ENCODE data around the gene PTH1R. TPM values are rescaled to one million over a fixed set of nuclear protein-coding genes. Genes with fewer than 3 reads are reported as not detected.

The PTH1R gene
- total RNA-seq, 1 experiment from 2014 or later, result 1.0 TPM

DNA sequence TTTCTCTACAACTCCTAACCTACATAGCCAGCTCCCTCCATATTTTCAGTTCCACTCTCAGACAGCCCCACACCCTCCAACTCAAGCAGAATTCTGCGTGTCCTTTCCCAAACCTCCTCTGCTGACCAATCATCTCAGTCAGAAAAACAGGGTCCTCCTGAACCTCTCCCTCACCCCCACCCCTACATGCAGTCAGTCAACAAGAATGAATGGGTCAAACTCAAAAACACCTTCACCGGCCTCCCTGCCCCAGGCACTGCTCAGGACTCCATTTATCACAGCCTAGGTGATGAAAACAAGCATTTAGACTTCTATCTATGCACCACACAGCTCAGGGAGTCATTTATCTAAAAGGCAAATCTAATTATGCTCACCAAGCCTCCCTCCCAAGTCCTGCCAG lies 46.7 kb upstream of the PTH1R start:
- Mint-ChIP-seq H3K4me3 (no peak overlapping the region), H3K27ac (no peak overlapping the region), H3K4me1 (peaks cover 7 to 14% of the 10 kb centered on the region in 2 experiments), H3K36me3 (ENCODE audit: insufficient read depth in 1 of 3, low read depth in 3 of 3) (no peaks in the 10 kb centered on the region; a peak in 1 of 7 replicates), H3K9me3 (no peaks in the 10 kb centered on the region; a peak in 1 of 5 replicates), H3K27me3 (ENCODE audit: low read depth) (peaks cover 8% of the 10 kb centered on the region)
- Histone ChIP-seq H3K23ac (ENCODE audit: insufficient read length, low read depth, low read length) (no peak overlapping the region), H3K27me3 (ENCODE audit: insufficient read depth, low read length) (no peaks in the 10 kb centered on the region), H3K9ac (ENCODE audit: extremely low read depth, insufficient read length, low read length) (no peak overlapping the region), H3K27ac (ENCODE audit: insufficient read length, low read depth, low read length) (no peak overlapping the region), H3K56ac (ENCODE audit: insufficient read length, low read depth, low read length) (no peak overlapping the region), H2BK5ac (ENCODE audit: insufficient read length, low read length) (no peak overlapping the region), H4K20me1 (ENCODE audit: control insufficient read depth, insufficient read depth, insufficient read length) (no peaks in the 10 kb centered on the region), H2BK120ac (ENCODE audit: low read depth, low read length, poor library complexity, severe bottlenecking) (no peak overlapping the region), H3T11ph (ENCODE audit: low read length) (no peak overlapping the region), H2BK15ac (ENCODE audit: low read depth, low read length) (no peak overlapping the region), H3K79me2 (ENCODE audit: insufficient read depth, low read length) (no peaks in the 10 kb centered on the region), H3K18ac (ENCODE audit: insufficient read length, low read depth, low read length) (no peak overlapping the region), H3K23me2 (ENCODE audit: insufficient read length, low read depth, low read length, poor library complexity, severe bottlenecking) (no peaks in the 10 kb centered on the region), H4K91ac (ENCODE audit: insufficient read length, low read depth, low read length) (no peak overlapping the region), H2AK5ac (ENCODE audit: insufficient read length, low read length) (no peak overlapping the region), H3K4me2 (ENCODE audit: insufficient read depth, insufficient read length, low read length) (no peak overlapping the region), H3K9me3 (ENCODE audit: control insufficient read depth, low read depth, low read length) (no peaks in the 10 kb centered on the region), H2BK12ac (ENCODE audit: insufficient read length, low read depth, low read length) (no peak overlapping the region), H3K4ac (ENCODE audit: low read depth, low read length) (no peak overlapping the region), H3K4me1 (ENCODE audit: insufficient read depth, low read length) (no peaks in the 10 kb centered on the region), H2BK20ac (ENCODE audit: low read depth, low read length, poor library complexity, severe bottlenecking) (no peak overlapping the region), H4K5ac (ENCODE audit: insufficient read length, low read depth, low read length) (no peak overlapping the region), H3K14ac (ENCODE audit: insufficient read depth, low read length) (no peak overlapping the region), H3K79me1 (ENCODE audit: insufficient read depth, low read depth, low read length, poor library complexity, severe bottlenecking) (no peaks in the 10 kb centered on the region), H4K8ac (replicated peaks; ENCODE audit: insufficient read length, low read depth, low read length) (no peak overlapping the region), H2AFZ (ENCODE audit: low read length) (no peak overlapping the region)
- DNase-seq, result no peak
- WGBS (ENCODE audit: extremely low coverage, insufficient read length, low lambda C conversion rate), result no CpG with 5 or more reads among the region's 2 CpGs
- TF ChIP-seq, protein P1, sequence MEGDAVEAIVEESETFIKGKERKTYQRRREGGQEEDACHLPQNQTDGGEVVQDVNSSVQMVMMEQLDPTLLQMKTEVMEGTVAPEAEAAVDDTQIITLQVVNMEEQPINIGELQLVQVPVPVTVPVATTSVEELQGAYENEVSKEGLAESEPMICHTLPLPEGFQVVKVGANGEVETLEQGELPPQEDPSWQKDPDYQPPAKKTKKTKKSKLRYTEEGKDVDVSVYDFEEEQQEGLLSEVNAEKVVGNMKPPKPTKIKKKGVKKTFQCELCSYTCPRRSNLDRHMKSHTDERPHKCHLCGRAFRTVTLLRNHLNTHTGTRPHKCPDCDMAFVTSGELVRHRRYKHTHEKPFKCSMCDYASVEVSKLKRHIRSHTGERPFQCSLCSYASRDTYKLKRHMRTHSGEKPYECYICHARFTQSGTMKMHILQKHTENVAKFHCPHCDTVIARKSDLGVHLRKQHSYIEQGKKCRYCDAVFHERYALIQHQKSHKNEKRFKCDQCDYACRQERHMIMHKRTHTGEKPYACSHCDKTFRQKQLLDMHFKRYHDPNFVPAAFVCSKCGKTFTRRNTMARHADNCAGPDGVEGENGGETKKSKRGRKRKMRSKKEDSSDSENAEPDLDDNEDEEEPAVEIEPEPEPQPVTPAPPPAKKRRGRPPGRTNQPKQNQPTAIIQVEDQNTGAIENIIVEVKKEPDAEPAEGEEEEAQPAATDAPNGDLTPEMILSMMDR (conservative IDR thresholded peaks at IDR 0.05), result no peak

Data from H9 (cell line).